Stimulated activated CD4-positive, alpha-beta T cell treated with anti-CD3 and anti-CD28 coated beads, Interleukin-4, amount 100 ng/mL, for 24 hours (primary cell): Measurements from ENCODE around the gene SLC10A2.
"Not testable (repeated sequence)": the region's sequence is repeated elsewhere in the genome, so short reads cannot be mapped to it uniquely, and the experiment has no call there.

ENCODE experiments used
- DNase-seq: peaks from one replicate; pipeline ENCODE4 v3.0.0-alpha.2; 2020

Gene SLC10A2, protein sequence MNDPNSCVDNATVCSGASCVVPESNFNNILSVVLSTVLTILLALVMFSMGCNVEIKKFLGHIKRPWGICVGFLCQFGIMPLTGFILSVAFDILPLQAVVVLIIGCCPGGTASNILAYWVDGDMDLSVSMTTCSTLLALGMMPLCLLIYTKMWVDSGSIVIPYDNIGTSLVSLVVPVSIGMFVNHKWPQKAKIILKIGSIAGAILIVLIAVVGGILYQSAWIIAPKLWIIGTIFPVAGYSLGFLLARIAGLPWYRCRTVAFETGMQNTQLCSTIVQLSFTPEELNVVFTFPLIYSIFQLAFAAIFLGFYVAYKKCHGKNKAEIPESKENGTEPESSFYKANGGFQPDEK

DNA sequence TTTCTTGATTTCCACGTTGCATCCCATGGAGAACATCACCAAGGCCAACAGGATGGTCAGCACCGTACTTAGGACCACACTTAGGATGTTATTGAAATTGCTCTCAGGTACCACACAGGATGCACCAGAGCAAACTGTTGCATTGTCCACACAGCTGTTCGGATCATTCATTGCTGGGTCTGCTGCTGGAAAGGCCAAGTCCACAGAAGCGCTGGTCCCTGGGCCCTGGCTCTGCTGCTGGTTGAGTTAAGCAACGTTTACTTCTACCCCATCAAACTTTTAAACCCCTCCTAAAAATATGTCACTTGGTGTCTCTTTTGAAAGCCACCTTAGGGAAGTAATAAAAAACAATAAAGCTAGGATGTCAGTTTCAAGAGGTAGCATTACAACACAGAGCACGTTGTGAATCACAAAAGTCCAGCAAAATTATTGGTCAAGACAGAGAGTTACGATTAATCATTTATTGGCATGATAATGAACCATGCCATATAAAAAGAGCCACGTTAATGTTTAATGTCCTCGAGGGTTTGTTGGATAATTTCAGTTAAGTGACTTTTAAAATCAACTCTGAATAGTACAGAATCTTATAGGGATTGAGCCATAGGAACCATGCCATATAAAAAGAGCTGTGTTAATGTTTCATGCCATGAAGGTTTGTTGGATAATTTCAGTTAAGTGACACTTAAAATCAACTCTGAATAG, at the start of gene SLC10A2:
SLC10A2 (minus strand) TSS at position 339 of the 702 bp plus-strand sequence; CDS start at position 171, 168 bp downstream.
- no peak for DNase-seq

DNA sequence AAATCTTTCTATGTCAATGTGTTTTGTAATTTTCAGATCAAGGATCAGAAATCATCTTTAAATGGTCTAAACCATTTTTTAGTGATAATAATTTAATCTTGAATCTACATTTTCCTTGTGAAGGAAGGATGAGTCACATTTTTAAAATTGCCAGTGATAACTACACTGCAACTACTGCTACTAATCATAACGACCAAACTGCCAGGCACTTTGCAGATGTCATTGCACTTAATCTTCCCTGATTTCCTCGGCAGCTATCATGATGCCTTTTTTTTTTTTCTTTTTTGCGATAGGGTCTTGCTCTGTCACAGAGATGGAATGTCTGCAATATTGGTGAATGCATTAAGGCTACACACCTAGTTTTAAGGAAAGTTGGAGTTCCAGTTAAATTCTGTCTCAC, 41.4 kb upstream of the SLC10A2 start:
- DNase-seq: no peak

DNA sequence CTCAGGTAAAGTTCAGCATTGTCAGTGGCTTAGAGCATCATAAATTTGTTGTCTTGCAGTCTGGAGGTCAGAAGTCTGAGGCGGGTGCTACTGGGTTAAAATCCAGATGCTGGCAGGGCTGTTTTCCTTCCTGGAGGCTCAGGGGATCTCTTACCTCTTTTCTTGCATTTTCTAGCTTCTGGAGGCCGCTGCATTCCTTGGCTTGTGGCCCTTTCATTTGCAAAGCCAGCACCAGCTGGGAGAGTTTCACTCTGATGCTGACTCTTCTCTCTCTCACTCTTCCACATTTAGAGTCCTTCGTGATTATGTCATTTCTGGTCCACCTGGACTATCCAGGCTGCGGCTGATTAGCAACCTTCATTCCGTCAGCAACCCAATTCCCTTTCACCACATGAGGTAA, 38.1 kb upstream of the SLC10A2 start:
- no peak for DNase-seq

DNA sequence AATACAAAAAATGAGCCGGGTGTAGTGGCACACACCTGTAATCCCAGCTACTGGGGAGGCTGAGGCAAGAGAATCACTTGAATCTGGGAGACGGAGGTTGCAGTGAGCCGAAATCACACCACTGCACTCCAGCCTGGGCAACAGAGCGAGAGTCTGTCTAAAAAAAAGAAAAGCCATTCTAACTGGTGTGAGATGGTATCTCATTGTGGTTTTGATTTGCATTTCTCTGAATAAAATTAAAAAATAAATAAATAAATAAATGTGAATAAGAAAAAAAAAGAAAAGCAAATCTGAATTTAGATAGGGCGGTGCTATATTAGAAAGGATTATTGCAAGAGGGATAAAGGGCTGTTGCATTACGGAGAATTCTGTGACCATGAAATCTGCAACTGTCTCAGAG, 37.2 kb upstream of the SLC10A2 start:
- not testable (repeated sequence) for DNase-seq

DNA sequence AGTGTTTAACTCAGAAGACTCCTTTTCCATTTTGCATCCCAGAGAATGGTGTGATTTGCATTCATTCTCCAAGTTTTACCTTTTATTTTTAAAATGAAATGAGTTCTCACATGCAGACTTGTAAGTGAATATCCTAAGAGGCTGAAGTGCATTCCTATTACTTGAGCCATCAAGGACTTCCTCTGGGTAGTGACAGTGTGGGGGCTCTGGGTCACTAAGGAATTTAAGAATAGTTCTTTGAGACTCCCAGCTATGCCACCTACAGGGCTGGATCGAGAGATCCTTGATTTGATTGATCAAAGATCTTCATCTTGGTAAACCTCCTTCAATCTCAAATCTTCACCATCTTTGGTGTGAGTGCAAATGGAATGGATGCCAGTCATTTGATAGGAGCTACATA, 36.3 kb upstream of the SLC10A2 start:
- no peak for DNase-seq

DNA sequence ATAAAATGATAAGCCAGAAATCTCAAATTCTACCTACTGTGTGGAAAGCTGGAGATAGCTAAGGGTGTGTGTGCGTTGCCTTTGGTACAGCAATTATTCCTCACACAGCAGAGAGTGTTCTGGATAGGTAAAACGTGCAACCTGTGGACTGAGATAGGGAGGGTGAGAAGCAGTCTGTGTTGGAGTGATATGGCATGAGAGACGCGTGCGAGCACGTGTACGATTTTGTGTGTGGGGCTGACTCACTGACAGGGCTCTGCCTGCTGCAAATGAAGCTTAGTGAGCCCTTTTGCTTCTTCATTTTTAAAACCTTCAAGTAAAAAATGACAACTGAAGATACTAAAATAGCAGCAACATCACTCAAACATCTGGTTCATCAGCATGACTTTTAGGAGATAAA, 35.7 kb upstream of the SLC10A2 start:
- DNase-seq: no peak

DNA sequence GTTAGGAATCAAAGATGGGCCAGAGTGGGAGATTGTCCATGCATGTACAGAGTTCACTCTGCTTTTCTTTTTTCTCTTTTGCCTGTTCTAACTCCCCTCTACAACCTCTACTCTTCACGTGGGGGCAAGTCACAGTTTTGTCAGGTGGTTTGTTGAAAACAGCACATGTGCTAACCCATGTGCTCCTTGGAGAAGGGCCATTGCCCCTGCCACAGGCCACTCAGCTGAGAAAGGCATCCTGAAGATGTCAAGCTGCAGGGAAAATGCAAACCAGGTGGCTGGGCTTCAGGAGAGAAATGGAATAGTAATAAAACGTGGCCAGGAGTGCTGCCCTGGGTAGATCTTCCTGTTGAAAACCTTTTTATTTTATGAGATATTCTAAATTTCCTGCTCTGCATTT, 35.3 kb upstream of the SLC10A2 start:
- DNase-seq: no peak

DNA sequence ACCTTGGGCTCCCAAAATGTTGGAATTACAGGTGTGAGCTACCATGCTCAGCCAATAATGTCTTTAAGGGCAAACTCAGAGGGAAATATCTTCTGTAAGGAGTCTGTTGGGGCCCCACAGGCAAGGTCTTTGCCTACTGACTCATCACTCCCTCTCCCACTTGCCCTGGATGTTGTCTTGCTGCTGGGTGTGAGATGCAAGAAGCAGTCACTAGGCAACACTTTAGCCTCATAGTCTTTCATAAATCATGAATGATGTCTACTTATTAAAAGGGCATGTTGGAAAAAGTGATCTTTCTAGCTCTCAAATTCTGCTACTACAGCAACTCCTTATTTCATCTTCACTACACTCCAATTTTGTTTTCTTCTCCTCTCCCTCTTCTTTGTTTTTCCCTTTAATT, 34.6 kb upstream of the SLC10A2 start:
- no peak for DNase-seq

DNA sequence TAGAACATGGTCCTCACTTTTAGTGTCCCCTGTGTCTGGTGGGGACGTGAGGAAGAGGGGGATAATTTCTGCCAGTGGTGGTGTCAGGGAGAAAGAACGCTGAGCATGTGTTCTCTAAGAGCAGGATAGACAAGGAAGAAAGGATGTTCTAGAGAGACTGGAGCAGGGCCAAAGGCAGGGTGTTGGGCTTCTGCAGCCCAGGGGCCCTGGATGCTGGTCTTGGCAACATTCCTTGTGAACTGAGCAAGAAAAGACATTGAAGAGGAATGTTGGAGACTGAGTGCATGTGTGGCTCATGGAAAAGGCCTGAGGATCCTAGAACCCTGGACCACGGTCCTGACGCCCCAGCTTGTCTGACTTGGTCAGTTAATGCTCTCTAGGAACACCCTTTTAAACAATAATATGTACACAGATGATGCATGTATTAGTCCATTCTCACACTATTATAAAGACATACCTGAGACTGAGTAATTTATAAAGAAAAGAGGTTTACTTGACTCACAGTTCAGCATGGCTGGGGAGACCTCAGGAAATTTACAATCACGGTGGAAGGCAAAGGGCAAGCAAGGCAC, 33.6 kb upstream of the SLC10A2 start:
- no peak for DNase-seq

DNA sequence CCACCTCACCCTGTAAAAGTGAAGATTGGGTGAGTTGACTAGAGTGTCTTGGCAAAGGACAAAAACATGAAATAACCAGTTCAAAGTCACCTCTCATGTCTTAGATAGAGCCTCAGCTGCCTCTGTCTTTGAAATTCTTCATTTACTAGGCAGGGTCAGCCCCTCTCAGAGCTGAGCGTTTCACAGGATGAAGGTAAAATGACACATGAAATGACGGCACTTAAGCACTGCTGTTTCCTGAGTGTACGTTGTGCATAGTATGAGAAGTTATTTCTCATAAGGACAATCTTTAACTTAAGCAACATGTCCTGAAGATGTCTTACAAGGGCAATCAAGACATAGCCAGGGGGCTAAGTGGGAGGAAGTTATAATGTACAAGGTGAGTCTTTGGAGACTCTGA, 32.3 kb upstream of the SLC10A2 start:
- no peak for DNase-seq

DNA sequence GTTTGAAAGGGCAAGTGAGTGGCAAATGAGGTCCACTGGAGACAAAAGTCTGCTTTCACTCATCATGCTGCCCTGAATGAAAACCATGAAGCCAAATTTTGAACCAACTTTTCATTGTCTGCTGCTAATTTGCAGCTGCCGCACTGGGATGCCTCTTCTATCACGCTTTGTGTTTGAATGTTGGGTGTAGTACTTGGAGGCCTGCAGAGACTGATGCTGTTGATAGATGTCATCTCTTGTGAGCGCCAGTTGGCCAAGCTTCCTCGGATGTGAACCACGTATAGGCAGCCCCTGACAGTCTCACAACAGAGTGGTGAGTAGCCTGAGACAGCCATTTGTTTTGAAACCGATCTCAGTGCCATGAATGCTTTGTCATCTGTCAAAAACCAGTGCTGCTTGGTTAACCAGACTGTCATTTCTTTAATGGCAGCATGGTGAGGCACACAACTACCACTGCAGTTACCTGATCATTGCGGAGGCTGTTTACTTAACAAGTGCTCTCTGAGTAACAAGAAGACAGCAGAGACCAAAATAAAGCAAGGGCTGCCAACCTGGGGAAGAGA, 31.2 kb upstream of the SLC10A2 start:
- no peak for DNase-seq

DNA sequence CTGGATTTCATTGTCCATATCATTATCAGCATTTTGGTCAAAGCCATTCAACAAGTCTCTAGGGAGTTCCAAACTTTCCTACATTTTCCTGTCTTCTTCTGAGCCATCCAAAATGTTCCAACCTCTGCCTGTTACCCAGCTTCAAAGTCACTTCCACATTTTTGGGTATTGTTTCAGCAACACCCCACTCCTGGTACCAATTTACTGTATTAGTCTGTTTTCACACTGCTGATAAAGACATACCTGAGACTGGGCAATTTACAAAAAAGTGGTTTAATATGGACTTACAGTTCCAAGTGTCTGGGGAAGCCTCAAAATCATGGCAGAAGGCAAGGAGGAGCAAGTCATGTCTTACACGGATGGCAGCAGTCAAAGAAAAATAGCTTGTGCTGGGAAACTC, 27.4 kb upstream of the SLC10A2 start:
- not testable (repeated sequence) for DNase-seq

DNA sequence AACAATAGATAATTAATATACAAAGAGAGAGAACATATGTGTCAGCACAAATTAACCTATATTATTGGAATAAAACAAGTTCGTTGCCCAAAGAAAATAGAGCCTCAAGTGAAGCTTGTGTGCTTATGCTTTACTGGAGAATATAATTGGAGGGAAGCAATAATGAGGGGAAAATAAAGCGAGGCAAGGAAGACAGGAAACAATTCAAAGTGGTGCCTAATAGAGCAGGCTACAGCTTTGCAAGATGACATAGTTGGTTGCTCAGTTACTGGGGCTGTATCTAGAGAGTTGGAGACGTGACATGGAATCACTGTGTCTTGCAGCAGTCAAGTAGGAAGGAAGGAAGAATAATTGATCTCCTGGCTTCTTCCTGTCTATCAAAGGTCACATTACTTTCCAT, 21.1 kb upstream of the SLC10A2 start:
- DNase-seq: no peak

DNA sequence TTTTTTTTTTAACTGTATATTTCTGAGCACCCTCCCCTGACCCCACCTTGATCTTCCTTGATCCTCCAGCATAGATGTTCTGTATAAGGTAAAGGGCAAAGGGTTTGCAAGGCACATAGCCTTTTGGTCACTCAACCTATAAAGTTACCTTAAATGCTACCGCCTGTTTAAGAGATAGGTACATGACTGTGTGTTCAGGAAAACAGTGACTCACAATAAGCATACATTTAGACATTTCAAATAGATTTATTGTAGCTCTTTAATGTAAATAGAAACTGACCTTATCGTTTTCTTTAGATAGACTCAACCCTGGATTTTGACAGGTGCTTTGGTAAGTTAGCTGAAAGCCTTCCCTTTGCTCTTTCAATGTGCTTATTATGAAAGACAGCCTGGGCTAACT, 15.2 kb upstream of the SLC10A2 start:
- DNase-seq: no peak

DNA sequence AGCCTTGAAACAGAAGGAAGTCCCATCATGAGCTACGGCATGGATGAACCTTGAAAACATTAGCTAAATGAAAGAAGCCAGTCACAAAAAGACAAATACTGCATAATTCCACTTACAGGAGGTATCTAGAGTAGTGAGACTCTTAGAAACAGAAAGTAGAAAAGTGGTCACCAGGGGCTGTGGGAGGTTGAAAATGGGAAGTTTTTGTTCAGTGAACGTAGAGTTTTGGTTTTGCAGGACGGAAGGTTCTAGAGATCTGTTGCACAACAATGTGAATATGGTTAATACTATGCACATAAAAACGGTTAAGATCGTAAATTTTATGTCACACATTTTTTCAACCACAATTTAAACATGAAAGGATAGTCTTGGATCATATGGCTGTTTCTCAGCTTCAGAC, 11.9 kb upstream of the SLC10A2 start:
- DNase-seq: no peak

DNA sequence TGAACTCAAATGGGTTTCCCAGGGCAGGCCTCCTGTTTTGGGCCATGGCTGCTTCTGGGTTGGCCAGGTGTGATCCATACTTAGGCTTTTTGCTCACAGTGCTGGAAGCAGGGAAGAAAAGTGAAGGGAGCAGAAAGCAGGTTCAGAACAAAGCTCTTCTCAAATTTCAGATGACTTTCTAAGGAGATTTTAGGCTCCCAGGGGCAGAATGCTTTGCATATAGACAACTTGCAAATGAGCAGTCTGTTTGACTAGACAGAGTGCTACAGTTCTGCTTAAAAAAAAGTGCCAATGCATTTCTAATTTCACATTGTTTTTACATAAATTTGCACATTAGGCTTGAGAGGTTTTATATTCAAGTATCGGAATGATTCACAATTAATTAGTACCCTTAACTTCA, 2.6 kb upstream of the SLC10A2 start:
- DNase-seq: no peak

DNA sequence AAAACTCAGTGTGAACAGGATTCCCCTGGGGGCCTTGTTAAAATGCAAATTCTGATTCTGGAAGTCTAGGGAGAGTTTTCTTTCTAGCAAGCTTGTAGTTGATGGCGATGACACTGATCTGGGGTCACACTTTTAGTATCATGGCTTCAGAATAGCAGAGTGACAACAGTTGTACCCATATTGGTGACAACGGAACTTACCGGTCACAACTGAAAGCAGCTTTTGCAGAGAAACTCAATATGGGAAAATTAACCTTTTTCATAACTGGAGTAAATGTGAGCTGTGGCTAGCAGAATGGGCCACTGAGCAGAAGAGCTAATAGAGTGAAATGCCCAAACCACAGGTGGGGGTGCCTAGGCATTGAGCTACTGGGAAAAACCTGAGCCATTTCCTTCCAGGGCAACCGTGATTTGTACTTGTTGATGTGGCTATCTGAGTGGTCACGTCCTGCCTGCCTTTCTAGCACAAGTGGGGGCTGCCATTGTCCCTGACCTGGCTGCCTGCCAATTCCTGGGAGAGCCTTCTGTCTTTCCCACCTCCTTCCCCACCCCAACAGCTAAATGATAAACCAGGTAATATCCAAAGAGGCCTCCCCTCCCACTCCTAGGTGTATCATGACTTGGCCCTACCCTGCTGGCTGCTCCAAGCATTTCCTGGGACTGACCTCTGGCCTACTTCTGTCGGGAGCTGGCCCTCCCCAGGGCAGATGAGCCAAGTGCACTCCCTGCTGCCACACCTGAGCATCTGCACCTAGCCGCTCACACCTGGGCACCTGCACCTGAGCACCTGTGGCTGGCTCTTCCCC, 1.7 kb upstream of the SLC10A2 start:
- DNase-seq: no peak

DNA sequence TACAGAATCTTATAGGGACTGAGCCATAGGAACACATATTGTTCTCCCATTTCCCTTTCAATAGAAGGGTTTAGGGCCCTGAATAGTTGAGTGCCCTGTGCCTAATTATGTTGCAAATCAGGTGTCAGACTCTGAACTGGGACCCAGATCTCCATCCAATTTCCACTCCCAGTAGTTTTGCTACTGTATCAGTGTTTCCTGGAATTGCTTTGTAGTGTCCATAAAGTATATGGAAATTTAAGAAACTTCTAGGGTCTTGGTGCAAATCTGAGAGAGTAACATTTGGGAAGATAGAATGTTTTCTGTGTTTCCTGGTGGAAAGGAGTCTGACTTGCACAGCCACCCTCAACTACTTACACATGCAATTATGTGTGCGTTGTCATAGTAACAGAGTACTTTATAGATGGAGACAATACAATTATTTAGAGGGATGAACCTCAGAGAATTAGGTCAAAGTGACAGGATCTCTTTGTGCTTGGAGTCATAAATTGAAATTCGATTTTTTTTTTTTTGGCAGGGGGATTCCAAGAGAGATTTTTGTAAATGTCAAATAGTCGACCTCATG, 646 bp upstream of the SLC10A2 start:
- no peak for DNase-seq

DNA sequence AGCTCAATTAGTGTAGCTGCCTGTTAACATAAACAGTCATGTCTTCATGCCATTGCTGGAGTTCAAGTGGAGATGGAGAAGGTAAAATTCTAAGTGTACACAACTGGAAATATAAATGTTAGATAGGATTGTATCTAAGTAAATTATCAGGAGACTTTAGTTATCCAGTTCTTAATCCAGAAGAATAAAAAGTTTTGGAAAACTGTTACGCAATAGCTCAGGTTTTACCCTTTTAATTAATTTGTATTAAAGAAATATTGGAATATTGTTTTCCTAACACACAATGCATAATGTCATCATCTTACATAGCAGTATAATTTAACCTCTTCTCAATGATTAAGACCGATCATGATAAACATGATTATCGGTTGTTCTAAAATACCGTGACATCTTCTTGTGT, 2.8 kb downstream of the SLC10A2 start:
- no peak for DNase-seq

DNA sequence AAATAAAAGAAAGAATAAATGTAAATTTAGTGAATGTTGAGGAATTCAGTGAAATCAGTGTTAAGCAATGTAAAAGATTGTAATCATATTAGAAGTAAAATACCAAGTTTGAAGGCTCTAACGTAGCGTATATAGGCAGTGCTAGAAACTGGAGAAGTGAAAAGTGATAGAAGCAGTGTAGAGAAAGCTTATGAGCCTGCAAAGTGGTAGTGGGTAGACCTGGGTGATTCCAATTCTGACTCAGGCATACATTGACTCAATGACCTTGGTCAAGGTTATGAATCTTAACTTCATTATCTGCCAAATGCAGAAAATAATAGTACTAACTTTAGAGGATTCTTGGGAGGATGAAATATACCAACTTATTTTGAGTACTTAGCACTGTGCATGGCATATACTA, 4.1 kb downstream of the SLC10A2 start:
- DNase-seq: no peak

DNA sequence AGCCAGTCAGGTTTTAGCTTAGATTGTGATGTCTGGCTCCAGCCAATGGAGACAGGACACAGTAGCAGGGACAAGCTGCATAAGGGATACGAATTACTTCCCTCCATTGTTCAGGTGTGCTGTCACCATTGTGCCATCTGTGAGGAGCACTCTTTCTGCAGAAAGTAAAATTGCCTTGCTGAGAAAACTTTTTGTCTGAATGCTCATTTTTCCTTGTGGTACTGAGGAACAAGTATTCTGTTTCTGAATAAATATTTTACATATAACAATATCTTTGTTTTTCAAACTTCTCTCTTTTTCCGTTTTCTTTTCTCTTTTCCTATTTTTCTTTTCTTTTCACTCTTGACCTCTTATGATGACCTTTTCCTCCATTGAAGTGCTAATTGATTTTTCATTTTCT, 10.2 kb downstream of the SLC10A2 start:
- no peak for DNase-seq

DNA sequence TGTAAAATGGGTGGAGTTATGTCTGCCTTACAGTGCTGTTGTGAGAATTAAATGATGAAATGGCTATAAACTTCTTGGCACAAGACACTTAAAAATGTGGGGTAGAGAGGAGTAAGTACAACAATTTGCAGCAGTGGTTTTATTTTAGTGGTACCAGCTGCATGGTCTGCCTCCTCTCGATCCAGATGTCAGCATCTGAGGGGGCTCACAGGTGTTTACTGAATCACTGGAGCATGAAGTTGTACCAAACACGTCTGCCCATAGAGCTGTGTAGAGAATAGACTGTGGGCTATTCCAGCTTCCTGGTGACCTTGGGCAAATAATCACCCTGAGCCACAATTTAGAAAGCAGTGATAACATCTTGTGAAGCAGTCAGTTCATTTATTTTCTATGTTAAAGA, 11.1 kb downstream of the SLC10A2 start:
- DNase-seq: no peak

DNA sequence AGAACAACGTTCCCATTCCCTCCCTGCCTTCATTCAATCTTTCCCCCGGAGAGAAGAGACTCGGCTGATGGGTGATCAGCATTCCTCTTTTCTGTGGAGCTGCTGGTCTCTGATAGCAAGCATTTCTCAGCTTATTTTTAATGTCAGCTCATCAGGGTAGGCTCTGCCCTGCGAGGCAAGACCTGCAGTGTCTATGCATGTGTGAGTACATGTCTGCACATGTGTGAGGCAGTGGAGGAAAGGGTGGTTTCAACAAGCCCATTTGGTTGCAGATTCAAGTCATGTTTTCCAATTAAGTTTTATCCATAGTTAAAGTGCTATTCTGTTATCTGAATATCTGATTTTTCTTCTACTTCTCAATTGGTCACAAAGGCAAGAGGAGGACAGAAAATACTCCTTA, 19.5 kb downstream of the SLC10A2 start:
- no peak for DNase-seq
